ENCODE measurements around the gene GNB1. TPM values are rescaled to one million over a fixed set of nuclear protein-coding genes. Genes with fewer than 3 reads are reported as not detected.

The GNB1 gene
- total RNA-seq, 1 donor from 2014 or later: 158 TPM

GRCh38 chr1:1876335-1876930 is 14.5 kb downstream of the GNB1 start:
- intact Hi-C loops (cut with micrococcal nuclease): no loop called here
- no peak for DNase-seq
- Histone ChIP-seq H3K4me1 (peaks cover 99% of the 10 kb centered on the region), H3K27ac (replicated peaks) (no peak overlapping the region), H3K4me3 (no peak overlapping the region), H3K36me3 (peaks cover 4% of the 10 kb centered on the region), H3K27me3 (ENCODE audit: low read depth) (no peaks in the 10 kb centered on the region), H3K9me3 (replicated peaks) (no peaks in the 10 kb centered on the region)
- TF ChIP-seq CTCF (IDR thresholded peaks at IDR 0.05; ENCODE audit: borderline replicate concordance): no peak

GRCh38 chr1:1875932-1876331 is 15.0 kb downstream of the GNB1 start:
- no peak for TF ChIP-seq CTCF (IDR thresholded peaks at IDR 0.05; ENCODE audit: borderline replicate concordance)
- Histone ChIP-seq H3K4me3 (no peak overlapping the region), H3K9me3 (replicated peaks) (no peaks in the 10 kb centered on the region), H3K36me3 (peaks cover 4% of the 10 kb centered on the region), H3K4me1 (peaks cover 99% of the 10 kb centered on the region), H3K27me3 (ENCODE audit: low read depth) (no peaks in the 10 kb centered on the region), H3K27ac (replicated peaks) (no peak overlapping the region)
- DNase-seq: no peak
- intact Hi-C loops (cut with micrococcal nuclease): no loop called here

- no peak overlapping the region for H3K27ac ChIP-seq (replicated peaks)
- no peaks in the 10 kb centered on the region for H3K9me3 ChIP-seq (replicated peaks)
- peaks cover 99% of the 10 kb centered on the region for H3K4me1 ChIP-seq
- DNase-seq: no peak
- TF ChIP-seq CTCF (IDR thresholded peaks at IDR 0.05; ENCODE audit: borderline replicate concordance): no peak
- H3K4me3 ChIP-seq: no peak overlapping the region
- intact Hi-C loops (cut with micrococcal nuclease): no loop called here
- H3K36me3 ChIP-seq: peaks cover 4% of the 10 kb centered on the region
- H3K27me3 ChIP-seq (ENCODE audit: low read depth): no peaks in the 10 kb centered on the region
Observed at GRCh38 chr1:1874901-1875300, 16.0 kb downstream of the GNB1 start.

- no peaks in the 10 kb centered on the region for H3K27me3 ChIP-seq (ENCODE audit: low read depth)
- intact Hi-C loops (cut with micrococcal nuclease): no loop called here
- DNase-seq: peak; percentile 78
- H3K4me1 ChIP-seq: peaks cover 100% of the 10 kb centered on the region
- peak overlapping the region; percentile 86 for H3K27ac ChIP-seq (replicated peaks)
- H3K4me3 ChIP-seq: no peak overlapping the region
- H3K9me3 ChIP-seq (replicated peaks): no peaks in the 10 kb centered on the region
- no peak for TF ChIP-seq CTCF (IDR thresholded peaks at IDR 0.05; ENCODE audit: borderline replicate concordance)
- H3K36me3 ChIP-seq: no peaks in the 10 kb centered on the region
Observed at GRCh38 chr1:1873186-1873585, 17.7 kb downstream of the GNB1 start.

- H3K27ac ChIP-seq (replicated peaks): peak overlapping the region; percentile 86
- no peak for DNase-seq
- intact Hi-C loops (cut with micrococcal nuclease): no loop called here
- TF ChIP-seq CTCF (IDR thresholded peaks at IDR 0.05; ENCODE audit: borderline replicate concordance): no peak
- no peak overlapping the region for H3K4me3 ChIP-seq
- H3K36me3 ChIP-seq: no peaks in the 10 kb centered on the region
- H3K4me1 ChIP-seq: peaks cover 100% of the 10 kb centered on the region
- no peaks in the 10 kb centered on the region for H3K27me3 ChIP-seq (ENCODE audit: low read depth)
- H3K9me3 ChIP-seq (replicated peaks): no peaks in the 10 kb centered on the region
Observed at GRCh38 chr1:1872329-1872994, 18.4 kb downstream of the GNB1 start.

Data from left ventricle myocardium inferior (tissue), 1 donor.